ENCODE data around the gene EPHA10.

GRCh38 chr1:37685722-37686121 lies 79.2 kb downstream of the EPHA10 start:
- TF ChIP-seq POLR2A (IDR thresholded peaks at IDR 0.05; ENCODE audit: low read length) (no peak), GATA1 (IDR thresholded peaks at IDR 0.05; ENCODE audit: low read depth, low read length) (no peak)

Measured in erythroblast (primary cell).